NCI-H128 (cell line): ENCODE results near the gene BTBD17.
"Not testable (repeated sequence)": the region's sequence is repeated elsewhere in the genome, so short reads cannot be mapped to it uniquely, and the experiment has no call there.

ENCODE experiments used
- DNase-seq: peaks from one replicate; lab custom pipeline; 2025; ENCODE audit not compliant: unreplicated experiment; lab: John Stamatoyannopoulos, UW

The BTBD17 gene

GRCh38 chr17:74361230-74362068, at the start of gene BTBD17:
Gene BTBD17 (minus strand): TSS chr17:74361868. CDS start chr17:74361819, 49 bp downstream.
- DNase-seq: peak; percentile 79

- DNase-seq: no peak
These were observed 48.4 kb upstream of the BTBD17 start for GRCh38 chr17:74410001-74410443.

DNA sequence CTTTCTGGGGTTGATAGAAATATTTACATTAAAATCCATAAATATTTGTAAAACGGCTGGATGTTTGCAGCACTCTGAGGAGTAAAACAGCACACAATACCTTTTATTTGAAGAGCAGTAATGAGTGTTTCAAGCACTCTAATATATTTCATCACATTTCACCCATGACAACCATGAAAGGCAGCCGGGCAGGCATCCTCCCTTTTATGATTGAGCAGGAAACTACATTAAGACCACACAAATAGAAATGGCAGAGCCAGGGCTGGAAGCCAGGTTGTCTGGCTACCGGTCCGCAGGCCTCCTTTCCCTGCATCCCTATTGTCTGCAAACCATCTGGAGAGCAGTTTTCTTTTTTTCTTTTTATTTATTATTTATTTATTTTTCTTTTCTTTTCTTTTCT, 47.1 kb upstream of the BTBD17 start:
- DNase-seq: peak; percentile 13

DNA sequence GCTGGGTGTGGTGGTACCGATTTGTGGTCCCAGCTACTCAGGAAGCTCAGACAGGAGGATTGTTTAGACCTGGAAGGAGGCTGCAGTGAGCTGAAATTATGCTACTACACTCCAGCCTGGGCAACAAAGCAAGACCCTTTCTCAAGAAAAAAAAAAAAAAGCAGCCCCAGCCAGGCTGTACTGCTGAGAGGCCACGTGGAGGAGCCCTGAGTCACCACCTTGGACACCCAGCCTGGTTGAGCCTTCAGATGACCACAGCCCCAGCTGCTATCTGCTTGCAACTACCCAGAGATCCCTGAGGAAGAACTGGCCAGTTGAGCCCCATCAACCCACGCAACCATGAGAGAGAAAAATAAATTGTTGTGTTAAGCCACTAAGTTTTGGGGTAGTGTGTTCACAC, 46.6 kb upstream of the BTBD17 start:
- no peak for DNase-seq

- DNase-seq: no peak
These were observed 45.7 kb upstream of the BTBD17 start for GRCh38 chr17:74407384-74407783.

DNA sequence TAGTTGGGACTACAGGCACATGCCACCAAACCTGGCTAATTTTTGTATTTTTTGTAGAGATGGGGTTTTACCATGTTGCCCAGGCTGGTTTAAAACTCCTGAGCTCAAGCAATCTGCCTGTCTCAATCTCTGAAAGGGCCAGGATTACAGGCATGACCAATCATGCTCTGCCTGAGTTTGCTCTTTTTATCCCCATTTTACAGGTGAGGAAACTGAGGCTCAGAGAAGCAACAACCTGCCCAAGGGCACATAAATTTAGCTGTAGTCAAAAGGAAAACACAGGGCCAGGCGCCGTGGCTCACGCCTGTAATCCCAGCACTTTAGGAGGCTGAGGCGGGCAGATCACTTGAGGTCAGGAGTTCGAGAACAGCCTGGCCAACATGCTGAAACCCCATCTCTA, 43.6 kb upstream of the BTBD17 start:
- not testable (repeated sequence) for DNase-seq

GRCh38 chr17:74404789-74405188, 43.1 kb upstream of the BTBD17 start:
- no peak for DNase-seq

GRCh38 chr17:74404218-74404617, 42.5 kb upstream of the BTBD17 start:
- DNase-seq: no peak

- no peak for DNase-seq
These were observed 42.0 kb upstream of the BTBD17 start for GRCh38 chr17:74403512-74404137.

GRCh38 chr17:74402048-74402447, 40.4 kb upstream of the BTBD17 start:
- DNase-seq: no peak

DNA sequence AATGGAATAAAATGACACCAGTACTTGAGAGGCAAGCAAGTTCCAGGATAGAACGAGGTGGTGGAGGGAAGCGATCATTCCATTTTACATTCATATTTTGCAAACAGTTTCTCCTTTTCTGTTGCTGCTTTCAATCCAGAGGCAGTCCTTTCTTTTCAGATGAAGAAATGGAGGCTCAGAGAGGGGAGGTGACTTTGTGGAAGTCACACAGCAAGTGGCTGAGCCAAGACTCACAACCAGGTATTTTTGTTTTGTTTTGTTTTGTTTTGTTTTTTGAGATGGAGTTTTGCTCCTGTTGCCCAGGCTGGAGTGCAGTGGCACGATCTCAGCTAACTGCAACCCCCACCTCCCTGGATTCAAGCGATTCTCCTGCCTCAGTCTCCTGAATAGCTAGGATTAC, 34.9 kb upstream of the BTBD17 start:
- DNase-seq: no peak

DNA sequence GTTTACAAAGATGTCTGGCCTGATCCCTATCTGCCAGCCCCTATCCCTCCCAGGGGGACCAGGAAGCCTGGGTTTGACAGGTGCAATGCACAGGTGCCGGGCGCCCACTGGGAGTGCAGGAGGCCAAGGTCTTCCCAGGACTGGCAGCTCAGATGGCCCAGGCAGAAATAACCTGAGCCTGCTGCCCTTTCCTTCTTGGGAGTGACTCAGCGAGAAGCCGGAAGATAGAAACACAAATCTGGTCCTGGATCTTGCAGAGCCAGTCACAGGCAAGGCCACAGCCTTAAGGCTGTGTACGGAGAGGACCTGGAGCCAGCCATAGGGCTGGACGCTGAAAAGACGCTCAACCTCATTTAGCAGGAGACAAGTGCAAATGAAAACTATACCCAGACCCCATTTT, 33.3 kb upstream of the BTBD17 start:
- no peak for DNase-seq

DNA sequence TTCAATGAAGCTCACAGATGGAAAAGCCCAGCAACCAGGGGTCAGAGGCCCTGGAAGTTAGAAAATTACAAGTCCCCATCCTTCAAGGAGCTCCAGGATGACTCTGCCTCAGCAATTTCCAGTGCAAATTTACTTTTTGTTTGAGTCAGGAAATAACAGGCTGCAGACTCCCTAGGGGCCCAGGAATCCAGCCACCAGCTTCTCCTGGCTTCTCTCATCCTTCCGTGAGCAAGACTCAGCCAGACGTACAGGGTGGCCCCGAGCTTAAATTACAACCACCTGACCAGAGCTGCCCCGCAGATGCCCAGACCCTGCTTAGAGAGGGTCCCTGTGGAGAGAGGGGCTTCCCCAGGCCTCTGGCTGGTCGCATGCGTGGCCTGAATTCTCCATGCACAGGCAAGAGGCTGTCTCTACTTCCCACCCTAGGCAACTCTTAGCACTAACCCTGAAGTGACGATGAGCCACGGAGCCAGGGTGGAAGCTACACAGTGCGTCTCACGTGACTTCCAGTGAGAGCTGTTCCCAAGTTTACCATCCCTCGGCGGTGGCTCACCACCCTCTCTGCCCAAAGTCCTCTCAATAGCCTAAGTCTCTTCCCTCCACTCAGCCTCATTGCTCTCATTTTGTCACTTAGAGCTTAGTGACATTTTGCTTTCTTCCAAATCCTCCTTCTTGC, 32.7 kb upstream of the BTBD17 start:
- DNase-seq: no peak

DNA sequence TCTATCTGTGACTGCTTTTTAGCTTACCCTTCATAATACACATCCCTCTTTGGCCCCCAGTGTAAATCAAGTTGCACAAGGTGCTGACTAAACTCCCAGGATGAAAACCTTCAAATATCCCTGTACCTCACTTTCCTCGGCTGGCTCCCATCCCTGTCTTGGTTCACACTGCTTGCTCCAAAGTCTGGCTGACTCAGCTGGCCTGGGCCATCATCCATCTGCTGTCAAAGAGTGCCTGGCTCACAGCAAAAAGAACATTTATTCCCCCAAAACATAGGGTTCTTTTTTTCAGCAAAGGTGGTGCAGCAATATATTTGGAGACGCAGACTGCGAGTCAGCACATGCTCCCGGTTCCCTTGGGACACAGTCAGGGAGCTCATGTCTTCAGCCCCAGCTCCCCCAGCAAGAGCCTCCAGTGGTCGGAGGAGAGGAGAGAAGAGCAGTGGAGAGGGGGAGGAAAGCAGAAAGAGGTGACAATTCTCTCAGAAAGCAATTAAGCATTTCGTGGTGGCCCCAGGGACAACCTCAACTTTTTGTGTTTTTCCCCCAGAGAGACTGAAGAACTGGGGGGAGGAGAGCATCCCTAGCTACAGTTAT, 31.8 kb upstream of the BTBD17 start:
- no peak for DNase-seq

DNA sequence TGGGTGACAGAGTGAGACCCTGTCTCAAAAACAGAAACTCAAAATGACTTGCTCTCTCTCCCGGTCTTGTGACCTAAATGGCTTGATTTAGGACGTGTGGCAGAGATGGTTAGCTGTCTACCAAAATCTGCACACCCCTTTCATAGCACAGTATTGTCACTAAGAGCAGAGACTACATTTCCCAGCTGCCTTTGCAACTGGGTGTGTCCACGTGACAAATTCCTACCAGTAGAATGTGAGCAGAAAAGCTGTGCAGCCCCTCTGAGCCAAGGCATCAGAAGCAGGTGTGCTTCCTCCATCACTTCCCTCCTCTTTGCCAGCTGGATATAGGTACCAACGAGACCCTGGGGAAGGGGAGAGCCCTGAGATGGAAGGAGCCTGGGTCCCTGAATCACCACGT, 31.2 kb upstream of the BTBD17 start:
- no peak for DNase-seq

DNA sequence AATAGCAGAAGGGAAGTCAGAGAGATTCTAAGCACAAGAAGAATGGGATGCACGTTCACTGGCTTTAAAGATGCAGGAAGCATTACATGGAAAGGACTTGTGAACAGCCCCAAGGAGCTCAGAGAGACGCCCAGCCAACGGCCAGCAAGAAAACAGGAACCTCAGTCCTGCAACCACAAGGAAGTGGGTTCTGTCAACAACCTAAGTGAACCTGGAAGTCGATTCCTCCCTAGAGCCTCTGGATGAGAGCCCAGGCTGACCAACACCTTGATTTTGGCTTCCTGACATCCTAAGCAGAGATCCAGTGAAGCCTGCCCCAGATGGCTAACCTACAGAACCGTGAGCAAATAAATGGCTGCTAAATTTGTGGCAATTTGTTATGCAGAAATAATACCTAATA, 30.1 kb upstream of the BTBD17 start:
- DNase-seq: no peak

- no peak for DNase-seq
These were observed 29.3 kb upstream of the BTBD17 start for GRCh38 chr17:74390680-74391653.

DNA sequence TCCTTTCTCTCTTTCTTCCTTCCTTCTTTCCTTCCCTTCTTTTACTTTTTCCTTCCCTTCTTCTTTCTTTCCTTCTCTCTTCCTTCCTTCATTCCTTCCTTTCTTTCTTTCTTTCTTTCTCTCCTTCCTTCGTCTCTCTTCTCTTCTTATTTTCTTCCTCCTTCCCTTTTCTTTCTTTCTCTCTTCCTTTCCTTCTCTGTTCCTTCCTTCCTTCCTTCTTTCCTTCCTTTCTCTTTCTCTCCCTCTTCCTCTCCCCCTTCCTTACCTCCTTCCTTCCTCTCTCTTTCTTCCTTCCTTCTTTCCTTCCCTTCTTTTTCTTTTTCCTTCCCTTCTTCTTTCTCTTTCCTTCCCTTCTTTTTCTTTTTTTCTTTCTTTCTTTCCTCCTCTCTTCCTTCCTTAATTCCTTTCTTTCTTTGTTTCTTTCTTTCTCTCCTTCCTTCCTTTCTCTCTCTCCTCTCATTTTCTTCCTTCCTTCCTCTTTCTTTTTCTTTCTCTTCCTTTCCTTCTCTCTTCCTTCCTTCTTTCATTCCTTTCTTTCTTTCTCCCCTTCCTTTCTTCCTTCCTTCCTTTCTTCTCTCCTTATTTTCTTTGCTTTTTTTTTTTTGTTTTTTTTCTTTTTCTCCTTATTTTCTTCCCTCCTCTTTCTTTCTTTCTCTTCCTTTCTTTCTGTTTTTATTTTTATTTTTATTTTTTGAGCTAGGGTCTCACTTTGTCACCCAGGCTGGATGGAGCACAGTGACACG, 28.4 kb upstream of the BTBD17 start:
- DNase-seq: no peak

GRCh38 chr17:74389084-74389753, 27.6 kb upstream of the BTBD17 start:
- DNase-seq: no peak
